HL-60 (cell line): ENCODE measurements around the gene UTP3.
"Not testable (repeated sequence)": the region's sequence is repeated elsewhere in the genome, so short reads cannot be mapped to it uniquely, and the experiment has no call there.

Experiments
- DNase-seq, 2 experiments: peaks; one replicate each; pipeline ENCODE4 v3.0.0-alpha.2; 2010 to 2020; ENCODE audit warnings: low read depth in 1 of 2, low spot score in 1 of 2
- H3K27ac ChIP-seq: fragments of 250-450 bp; sonication (Bioruptor Pico); replicated peaks from 2 replicates; pipeline ENCODE4 v1.5.1; 2020; ENCODE audit warnings: mild to moderate bottlenecking, moderate library complexity
- H3K27me3 ChIP-seq: fragments of 250-450 bp; sonication (Bioruptor Pico); 2 replicates; pipeline ENCODE4 v1.5.1; 2021; ENCODE audit warnings: mild to moderate bottlenecking, moderate library complexity; ENCODE audit not compliant: insufficient read depth, poor library complexity, severe bottlenecking
- H3K4me3 ChIP-seq: replicated peaks from 2 replicates; pipeline ENCODE4 v1.5.1; 2011; ENCODE audit warnings: mild to moderate bottlenecking, control low read depth, low read length; ENCODE audit not compliant: insufficient read depth
- GABPA ChIP-seq: IDR thresholded peaks from 2 replicates; pipeline ENCODE4 v1.6.1; 2012; ENCODE audit warnings: low read depth
- POLR2AphosphoS5 ChIP-seq: IDR thresholded peaks from 2 replicates; pipeline ENCODE4 v1.6.1; 2012; ENCODE audit warnings: low read depth
- REST ChIP-seq: IDR thresholded peaks from 2 replicates; pipeline ENCODE4 v1.6.1; 2012; ENCODE audit warnings: low read depth; ENCODE audit not compliant: insufficient replicate concordance
- SPI1 ChIP-seq: IDR thresholded peaks from 2 replicates; pipeline ENCODE4 v1.6.1; 2012; ENCODE audit warnings: low read depth, mild to moderate bottlenecking, borderline replicate concordance
- TF ChIP-seq, protein P1 (sequence below): IDR thresholded peaks from one replicate; pipeline ENCODE4 v1.5.1; 2011; ENCODE audit warnings: low read length, control low read depth, inconsistent platforms; ENCODE audit not compliant: insufficient read depth

UTP3 gene

DNA sequence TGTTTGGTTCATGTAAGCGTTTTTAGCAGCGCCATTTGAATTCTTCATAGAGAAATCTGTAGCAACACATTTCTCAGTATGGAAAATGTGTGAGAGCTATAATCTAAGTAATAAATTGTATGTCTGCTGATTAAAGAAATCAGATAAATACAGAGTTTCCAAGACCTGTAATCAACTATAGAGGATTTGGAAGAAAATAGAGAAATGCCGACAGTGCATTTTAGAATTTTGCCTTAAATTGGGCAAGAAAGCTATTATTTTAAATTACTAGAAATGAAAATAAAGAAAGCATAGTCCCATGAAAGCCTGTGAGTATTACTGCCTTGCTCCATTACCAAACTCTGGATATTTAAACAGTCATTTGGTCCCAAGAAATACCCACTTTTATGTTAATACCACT lies 36.1 kb downstream of the UTP3 start:
- TF ChIP-seq GABPA (no peak), POLR2AphosphoS5 (no peak), REST (no peak), SPI1 (no peak)
- TF ChIP-seq, protein P1, sequence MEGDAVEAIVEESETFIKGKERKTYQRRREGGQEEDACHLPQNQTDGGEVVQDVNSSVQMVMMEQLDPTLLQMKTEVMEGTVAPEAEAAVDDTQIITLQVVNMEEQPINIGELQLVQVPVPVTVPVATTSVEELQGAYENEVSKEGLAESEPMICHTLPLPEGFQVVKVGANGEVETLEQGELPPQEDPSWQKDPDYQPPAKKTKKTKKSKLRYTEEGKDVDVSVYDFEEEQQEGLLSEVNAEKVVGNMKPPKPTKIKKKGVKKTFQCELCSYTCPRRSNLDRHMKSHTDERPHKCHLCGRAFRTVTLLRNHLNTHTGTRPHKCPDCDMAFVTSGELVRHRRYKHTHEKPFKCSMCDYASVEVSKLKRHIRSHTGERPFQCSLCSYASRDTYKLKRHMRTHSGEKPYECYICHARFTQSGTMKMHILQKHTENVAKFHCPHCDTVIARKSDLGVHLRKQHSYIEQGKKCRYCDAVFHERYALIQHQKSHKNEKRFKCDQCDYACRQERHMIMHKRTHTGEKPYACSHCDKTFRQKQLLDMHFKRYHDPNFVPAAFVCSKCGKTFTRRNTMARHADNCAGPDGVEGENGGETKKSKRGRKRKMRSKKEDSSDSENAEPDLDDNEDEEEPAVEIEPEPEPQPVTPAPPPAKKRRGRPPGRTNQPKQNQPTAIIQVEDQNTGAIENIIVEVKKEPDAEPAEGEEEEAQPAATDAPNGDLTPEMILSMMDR, result no peak
- Histone ChIP-seq H3K27ac (no peak overlapping the region), H3K4me3 (no peak overlapping the region), H3K27me3 (no peaks in the 10 kb centered on the region)
- DNase-seq, result no peak

DNA sequence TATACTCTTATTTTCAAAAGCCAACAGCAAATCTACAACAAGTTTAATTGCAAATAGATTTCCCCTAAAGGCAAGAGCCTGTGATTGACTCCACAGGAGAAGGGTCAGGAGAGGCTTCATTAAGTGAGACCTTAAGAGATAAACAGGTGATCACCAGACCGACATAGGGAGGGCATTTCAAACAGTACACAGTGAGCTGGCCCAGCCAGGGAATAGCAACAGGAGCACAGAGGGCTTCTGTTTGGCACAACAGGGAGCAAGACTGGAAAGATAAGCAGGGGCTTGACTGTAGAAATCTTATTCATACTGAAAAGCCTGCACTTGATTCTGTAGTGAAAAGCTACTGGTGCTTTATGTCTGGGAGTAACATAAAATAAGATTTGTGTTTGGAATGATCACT lies 37.3 kb downstream of the UTP3 start:
- TF ChIP-seq, protein P1, result no peak
- H3K27ac ChIP-seq, result no peak overlapping the region
- DNase-seq, result no peak
- H3K27me3 ChIP-seq, result no peaks in the 10 kb centered on the region
- no peak overlapping the region for H3K4me3 ChIP-seq

GRCh38 chr4:70726515-70726914 lies 38.2 kb downstream of the UTP3 start:
- H3K27me3 ChIP-seq, H3K4me3 ChIP-seq, DNase-seq, H3K27ac ChIP-seq: not testable (repeated sequence)

- Histone ChIP-seq H3K27ac (no peak overlapping the region), H3K4me3 (no peak overlapping the region), H3K27me3 (no peaks in the 10 kb centered on the region)
- DNase-seq, result no peak
- TF ChIP-seq SPI1 (no peak), REST (no peak), GABPA (no peak)
- TF ChIP-seq, protein P1, result no peak
Observed at GRCh38 chr4:70728091-70728490, 39.8 kb downstream of the UTP3 start.

GRCh38 chr4:70732878-70733277 lies 44.5 kb downstream of the UTP3 start:
- DNase-seq, H3K4me3 ChIP-seq, H3K27me3 ChIP-seq, H3K27ac ChIP-seq: not testable (repeated sequence)
